Measurements from ENCODE around the gene AGMAT. TPM values are rescaled to one million over a fixed set of nuclear protein-coding genes. Genes with fewer than 3 reads are reported as not detected.
"Not testable (repeated sequence)": the region's sequence is repeated elsewhere in the genome, so short reads cannot be mapped to it uniquely, and the experiment has no call there.

The AGMAT gene
- total and polyA plus RNA-seq, 4 experiments from 2014 or later = 3.3 to 7.1 (median 4.9) TPM

GRCh38 chr1:15610167-15610566 is 25.3 kb upstream of the AGMAT start:
- Histone ChIP-seq H3K27me3 (ENCODE audit: insufficient read depth, low read length) (no peaks in the 10 kb centered on the region), H3K9me3 (ENCODE audit: control insufficient read depth in 1 of 2, low read length in 2 of 2) (no peaks in the 10 kb centered on the region), H3K36me3 (ENCODE audit: insufficient read depth, low read length) (no peaks in the 10 kb centered on the region), H3K27ac (ENCODE audit: low read depth, low read length) (no peak overlapping the region), H3K4me3 (ENCODE audit: low read length in 2 of 2) (no peak overlapping the region), H3K4me1 (ENCODE audit: insufficient read depth, low read length) (no peaks in the 10 kb centered on the region)
- CTCF ChIA-PET (ENCODE audit: partially characterized antibody) = no interaction called here
- Mint-ChIP-seq H3K4me1 (peaks cover 0 to under 1% (median 0%) of the 10 kb centered on the region in 4 donors), H3K4me3 (no peak overlapping the region), H3K27ac (peak overlapping the region in 1 of 7 donors; percentile 43), H3K27me3 (no peaks in the 10 kb centered on the region), H3K9me3 (peaks cover 0 to 1% (median 0%) of the 10 kb centered on the region in 8 donors), H3K36me3 (no peaks in the 10 kb centered on the region)
- POLR2A ChIA-PET (ENCODE audit: partially characterized antibody) = no interaction called here
- intact Hi-C loops (cut with micrococcal nuclease) = loop anchor here (10.0 kb wide), 1 partner anchor 225 kb away; no protein-coding TSS in a partner anchor
- no peak for DNase-seq

GRCh38 chr1:15609631-15610030 is 24.8 kb upstream of the AGMAT start:
- Histone ChIP-seq H3K36me3 (ENCODE audit: insufficient read depth, low read length) (no peaks in the 10 kb centered on the region), H3K9me3 (ENCODE audit: control insufficient read depth in 1 of 2, low read length in 2 of 2) (no peaks in the 10 kb centered on the region), H3K4me3 (ENCODE audit: low read length in 2 of 2) (no peak overlapping the region), H3K27ac (ENCODE audit: low read depth, low read length) (no peak overlapping the region), H3K27me3 (ENCODE audit: insufficient read depth, low read length) (no peaks in the 10 kb centered on the region), H3K4me1 (ENCODE audit: insufficient read depth, low read length) (no peaks in the 10 kb centered on the region)
- Mint-ChIP-seq H3K27me3 (no peaks in the 10 kb centered on the region), H3K4me3 (no peak overlapping the region), H3K36me3 (no peaks in the 10 kb centered on the region), H3K9me3 (peaks cover 0 to 1% (median 0%) of the 10 kb centered on the region in 8 donors), H3K27ac (peak overlapping the region in 1 of 7 donors; percentile 43), H3K4me1 (no peaks in the 10 kb centered on the region)
- DNase-seq = no peak
- intact Hi-C loops (cut with micrococcal nuclease) = loop anchor here (10.0 kb wide), 1 partner anchor 225 kb away; no protein-coding TSS in a partner anchor
- POLR2A ChIA-PET (ENCODE audit: partially characterized antibody) = no interaction called here
- CTCF ChIA-PET (ENCODE audit: partially characterized antibody) = no interaction called here

- H3K27ac Mint-ChIP-seq = peak overlapping the region in 1 of 7 donors; percentile 19
Measured at GRCh38 chr1:15605398-15606383, 20.8 kb upstream of the AGMAT start.

GRCh38 chr1:15604400-15604799 is 19.5 kb upstream of the AGMAT start:
- H3K4me1 Mint-ChIP-seq = peaks cover 5 to 17% (median 10%) of the 10 kb centered on the region in 4 donors
- H3K27me3 Mint-ChIP-seq; H3K9me3 ChIP-seq (ENCODE audit: control insufficient read depth in 1 of 2, low read length in 2 of 2); H3K27ac ChIP-seq (ENCODE audit: low read depth, low read length); H3K4me3 ChIP-seq (ENCODE audit: low read length in 2 of 2); intact Hi-C loops (cut with micrococcal nuclease); H3K36me3 Mint-ChIP-seq; H3K9me3 Mint-ChIP-seq; H3K27me3 ChIP-seq (ENCODE audit: insufficient read depth, low read length); H3K36me3 ChIP-seq (ENCODE audit: insufficient read depth, low read length); DNase-seq: not testable (repeated sequence)
- peak overlapping the region in 1 of 7 donors; percentile 63 for H3K27ac Mint-ChIP-seq
- H3K4me1 ChIP-seq (ENCODE audit: insufficient read depth, low read length) = peaks cover 11% of the 10 kb centered on the region
- CTCF ChIA-PET (ENCODE audit: partially characterized antibody) = interaction anchor here (0.8 to 1.7 kb wide), 4 partner anchors 11 to 77 kb away, joined by 3 to 5 read pairs (median 4); partner anchors contain the start of gene DNAJC16
- peak overlapping the region in 2 of 8 donors; percentile 83 to 86 for H3K4me3 Mint-ChIP-seq
- POLR2A ChIA-PET (ENCODE audit: partially characterized antibody) = interaction anchor here (1.2 to 3.3 kb wide), 7 partner anchors 8 to 230 kb away, joined by 3 to 43 read pairs (median 8); partner anchors contain the start of genes DDI2 and DNAJC16

More at GRCh38 chr1:15605398-15606383, 20.8 kb upstream of the AGMAT start:
- Mint-ChIP-seq H3K36me3 (no peaks in the 10 kb centered on the region), H3K4me1 (peaks cover 5 to 17% (median 10%) of the 10 kb centered on the region in 4 donors), H3K27me3 (no peaks in the 10 kb centered on the region), H3K4me3 (no peak overlapping the region), H3K9me3 (no peaks in the 10 kb centered on the region)
- ChIA-PET POLR2A (ENCODE audit: partially characterized antibody) (interaction anchor here (3.3 kb wide), 1 partner anchor 11 kb away, joined by 43 read pairs; the partner anchor contains the start of gene DDI2), CTCF (ENCODE audit: partially characterized antibody) (interaction anchor here (1.6 kb wide), 1 partner anchor 12 kb away, joined by 5 read pairs; no protein-coding TSS in a partner anchor)
- intact Hi-C loops (cut with micrococcal nuclease) = no loop called here
- Histone ChIP-seq H3K4me1 (ENCODE audit: insufficient read depth, low read length) (peaks cover 11% of the 10 kb centered on the region), H3K36me3 (ENCODE audit: insufficient read depth, low read length) (no peaks in the 10 kb centered on the region), H3K9me3 (ENCODE audit: control insufficient read depth in 1 of 2, low read length in 2 of 2) (no peaks in the 10 kb centered on the region), H3K27me3 (ENCODE audit: insufficient read depth, low read length) (no peaks in the 10 kb centered on the region), H3K4me3 (ENCODE audit: low read length in 2 of 2) (no peak overlapping the region), H3K27ac (ENCODE audit: low read depth, low read length) (no peak overlapping the region)
- no peak for DNase-seq

GRCh38 chr1:15603966-15604282 is 19.1 kb upstream of the AGMAT start:
- Histone ChIP-seq H3K4me3 (ENCODE audit: low read length in 2 of 2) (peak overlapping the region; percentile 38 to 95), H3K4me1 (ENCODE audit: insufficient read depth, low read length) (peaks cover 11% of the 10 kb centered on the region), H3K27ac (ENCODE audit: low read depth, low read length) (peak overlapping the region; percentile 61)
- not testable (repeated sequence) for H3K27me3 ChIP-seq (ENCODE audit: insufficient read depth, low read length); H3K36me3 Mint-ChIP-seq; H3K9me3 ChIP-seq (ENCODE audit: control insufficient read depth in 1 of 2, low read length in 2 of 2); DNase-seq; H3K9me3 Mint-ChIP-seq; H3K36me3 ChIP-seq (ENCODE audit: insufficient read depth, low read length); H3K27me3 Mint-ChIP-seq
- H3K4me1 Mint-ChIP-seq = peaks cover 5 to 17% (median 10%) of the 10 kb centered on the region in 4 donors
- ChIA-PET CTCF (ENCODE audit: partially characterized antibody) (interaction anchor here (0.7 to 1.7 kb wide), 6 partner anchors 10 to 76 kb away, joined by 3 to 5 read pairs (median 4); partner anchors contain the start of gene DNAJC16), POLR2A (ENCODE audit: partially characterized antibody) (interaction anchor here (0.8 to 3.3 kb wide), 10 partner anchors 9 to 373 kb away, joined by 3 to 43 read pairs (median 6); partner anchors contain the start of genes AGMAT, DDI2 and DNAJC16)
- H3K27ac Mint-ChIP-seq = peak overlapping the region; percentile 63 to 91 (median 88)
- peak overlapping the region; percentile 65 to 86 (median 83) for H3K4me3 Mint-ChIP-seq
- intact Hi-C loops (cut with micrococcal nuclease) = loop anchor here (1.0 to 2.0 kb wide), 3 partner anchors 13 to 80 kb away; partner anchors contain the start of genes CASP9 and DDI2

GRCh38 chr1:15603050-15603965 is 18.5 kb upstream of the AGMAT start:
- intact Hi-C loops (cut with micrococcal nuclease) = loop anchor here (1.0 to 2.0 kb wide), 3 partner anchors 14 to 79 kb away; partner anchors contain the start of genes CASP9 and DDI2
- peak; percentile 90 to 95 (median 92) for DNase-seq
- Mint-ChIP-seq H3K9me3 (no peaks in the 10 kb centered on the region), H3K4me3 (peak overlapping the region; percentile 65 to 86 (median 83)), H3K36me3 (no peaks in the 10 kb centered on the region), H3K27me3 (no peaks in the 10 kb centered on the region), H3K27ac (peak overlapping the region; percentile 63 to 91 (median 88)), H3K4me1 (peaks cover 5 to 17% (median 10%) of the 10 kb centered on the region in 4 donors)
- Histone ChIP-seq H3K4me1 (ENCODE audit: insufficient read depth, low read length) (peaks cover 11% of the 10 kb centered on the region), H3K4me3 (ENCODE audit: low read length in 2 of 2) (peak overlapping the region; percentile 38 to 95), H3K36me3 (ENCODE audit: insufficient read depth, low read length) (no peaks in the 10 kb centered on the region), H3K27me3 (ENCODE audit: insufficient read depth, low read length) (no peaks in the 10 kb centered on the region), H3K9me3 (ENCODE audit: control insufficient read depth in 1 of 2, low read length in 2 of 2) (no peaks in the 10 kb centered on the region), H3K27ac (ENCODE audit: low read depth, low read length) (peak overlapping the region; percentile 61)
- POLR2A ChIA-PET (ENCODE audit: partially characterized antibody) = interaction anchor here (0.7 to 3.3 kb wide), 15 partner anchors 9 to 373 kb away, joined by 3 to 43 read pairs (median 5); partner anchors contain the start of genes AGMAT, DDI2, DNAJC16 and SPEN
- CTCF ChIA-PET (ENCODE audit: partially characterized antibody) = interaction anchor here (0.7 to 1.7 kb wide), 8 partner anchors 9 to 220 kb away, joined by 3 to 5 read pairs (median 3); partner anchors contain the start of gene DNAJC16

Measured in CD4-positive, alpha-beta memory T cell (primary cell).